HepG2 (cell line): Measurements from ENCODE around the gene RTEL1. TPM values are rescaled to one million over a fixed set of nuclear protein-coding genes. Genes with fewer than 3 reads are reported as not detected.

Experiments used
- CAMTA2 ChIP-seq: sonication (generic); formaldehyde crosslinking; IDR thresholded peaks from 2 replicates; pipeline ENCODE4 v1.4.0; 2020; ENCODE audit warnings: mild to moderate bottlenecking, missing genetic modification reagents, borderline replicate concordance
- FOXM1 ChIP-seq: sonication (generic); formaldehyde crosslinking; IDR thresholded peaks from 2 replicates; pipeline ENCODE4 v1.5.0; 2020; ENCODE audit warnings: missing genetic modification reagents
- GABPA ChIP-seq, 2 experiments: IDR thresholded peaks; 2 replicates each; pipeline ENCODE4 v1.6.1; 2011 to 2016; ENCODE audit warnings: low read depth in 2 of 2, low read length in 1 of 2, missing biosample characterization in 1 of 2, missing genetic modification characterization in 1 of 2
- HNRNPL ChIP-seq: fragments of 200-400 bp; formaldehyde crosslinking; IDR thresholded peaks from 2 replicates; pipeline ENCODE4 v1.6.1; 2017; ENCODE audit warnings: mild to moderate bottlenecking, low read depth, low read length
- HOXA5 ChIP-seq: sonication (generic); formaldehyde crosslinking; IDR thresholded peaks from 2 replicates; pipeline ENCODE4 v1.4.0; 2020; ENCODE audit warnings: missing genetic modification reagents
- IKZF4 ChIP-seq: sonication (generic); formaldehyde crosslinking; IDR thresholded peaks from 2 replicates; pipeline ENCODE4 v1.5.1; 2020; ENCODE audit warnings: borderline replicate concordance, mild to moderate bottlenecking, low read depth, missing genetic modification reagents; ENCODE audit errors: not compliant biosample characterization
- KLF15 ChIP-seq: sonication (generic); formaldehyde crosslinking; IDR thresholded peaks from 2 replicates; pipeline ENCODE4 v1.8.1; 2023; ENCODE audit warnings: borderline replicate concordance, mild to moderate bottlenecking, inconsistent platforms, missing genetic modification reagents, mixed read lengths
- KMT2A ChIP-seq: sonication (generic); formaldehyde crosslinking; IDR thresholded peaks from 2 replicates; pipeline ENCODE4 v1.4.0; 2020; ENCODE audit warnings: missing genetic modification reagents
- MAZ ChIP-seq, 2 experiments: sonication (generic) in 1 of 2; formaldehyde crosslinking in 1 of 2; IDR thresholded peaks; 2 replicates each; pipeline versions ENCODE4 v1.5.0 to v1.6.1; 2012 to 2020; ENCODE audit warnings: low read depth in 2 of 2, mild to moderate bottlenecking in 2 of 2, borderline replicate concordance in 1 of 2, improper control_type of control experiment in 1 of 2, low read length in 1 of 2, missing genetic modification reagents in 1 of 2, moderate library complexity in 1 of 2
- MIER3 ChIP-seq: IDR thresholded peaks from 2 replicates; pipeline ENCODE4 v1.6.1; 2016; ENCODE audit warnings: missing compliant biosample characterization, borderline replicate concordance
- NAIF1 ChIP-seq: sonication (generic); formaldehyde crosslinking; IDR thresholded peaks from 2 replicates; pipeline ENCODE4 v1.5.0; 2020; ENCODE audit warnings: mild to moderate bottlenecking, missing genetic modification reagents, borderline replicate concordance
- NR1H2 ChIP-seq: sonication (generic); formaldehyde crosslinking; IDR thresholded peaks from 2 replicates; pipeline ENCODE4 v1.8.1; 2022; ENCODE audit warnings: low read depth, missing genetic modification reagents, borderline replicate concordance
- PHF5A ChIP-seq: IDR thresholded peaks from one replicate; pipeline ENCODE4 v1.6.1; 2018; ENCODE audit warnings: low read depth, missing genetic modification reagents; ENCODE audit not compliant: unreplicated experiment
- RAD51 ChIP-seq: fragments of 450-650 bp; IDR thresholded peaks from 2 replicates; pipeline ENCODE4 v1.6.1; 2016; ENCODE audit warnings: borderline replicate concordance
- ZKSCAN5 ChIP-seq: sonication (generic); formaldehyde crosslinking; IDR thresholded peaks from 2 replicates; pipeline ENCODE4 v1.5.1; 2020; ENCODE audit warnings: mild to moderate bottlenecking, missing genetic modification reagents
- ZNF225 ChIP-seq: sonication (generic); formaldehyde crosslinking; IDR thresholded peaks from 2 replicates; pipeline ENCODE4 v1.4.0; 2020; ENCODE audit warnings: mild to moderate bottlenecking, missing genetic modification reagents
- ZNF496 ChIP-seq: sonication (generic); formaldehyde crosslinking; IDR thresholded peaks from 2 replicates; pipeline ENCODE4 v1.8.1; 2023; ENCODE audit warnings: mild to moderate bottlenecking, moderate library complexity, missing genetic modification reagents; ENCODE audit not compliant: insufficient replicate concordance
- ZNF672 ChIP-seq: sonication (generic); formaldehyde crosslinking; IDR thresholded peaks from 2 replicates; pipeline ENCODE4 v1.8.1; 2022; ENCODE audit warnings: missing genetic modification reagents
- ZNF75D ChIP-seq: sonication (generic); formaldehyde crosslinking; IDR thresholded peaks from 2 replicates; pipeline ENCODE4 v1.8.1; 2023; ENCODE audit warnings: missing genetic modification reagents, mild to moderate bottlenecking, borderline replicate concordance
- polyA plus RNA-seq, 8 experiments: library from polyadenylated mRNA; depleted of rRNA in 3 of 8; stranded (reverse) in 7 of 8; unstranded in 1 of 8; fragments of >200 nt; fragmentation: Illumina TruSeq in 4 of 8; extraction: Trizol in 4 of 8; gene quantifications; 2 replicates each; pipeline versions ENCODE4 v1.2.1 to v1.2.3, GENCODE V29; 2011 to 2016; ENCODE audit warnings: low read depth in 4 of 8, missing spikeins in 1 of 8, mixed read lengths in 1 of 8; ENCODE audit not compliant: insufficient read depth in 1 of 8
- total RNA-seq, 5 experiments: library from RNA; depleted of rRNA; stranded (reverse); fragments of >200 nt; fragmentation: Illumina TruSeq; extraction: Trizol; gene quantifications; 2 replicates each; pipeline ENCODE4 v1.2.3, GENCODE V29; 2016; ENCODE audit warnings: low read depth in 1 of 5
- TF ChIP-seq, protein P1 (sequence below): sonication (generic); formaldehyde crosslinking; IDR thresholded peaks from 2 replicates; pipeline ENCODE4 v1.4.0; 2020; ENCODE audit warnings: missing genetic modification reagents
- TF ChIP-seq, protein P2 (sequence below): sonication (generic); formaldehyde crosslinking; IDR thresholded peaks from 2 replicates; pipeline ENCODE4 v1.4.0; 2020; ENCODE audit warnings: missing genetic modification reagents
- TF ChIP-seq, protein P3 (sequence below): sonication (generic); formaldehyde crosslinking; conservative IDR thresholded peaks from 2 replicates; pipeline ENCODE4 v1.4.0; 2020; ENCODE audit warnings: mild to moderate bottlenecking, missing genetic modification reagents, moderate library complexity

Gene RTEL1
- total and polyA plus RNA-seq, 2 of the 13 experiments (the other 11 are each of a cell fraction or from before 2014, with no cell fraction given): 21.8 to 36.4 TPM

- no peak for TF ChIP-seq ZNF75D (CRISPR knock-in tag)
- peak; percentile 93 for TF ChIP-seq HNRNPL
- no peak for TF ChIP-seq PHF5A
- no peak for TF ChIP-seq NAIF1
- no peak for TF ChIP-seq KLF15
- TF ChIP-seq MAZ (IDR thresholded peaks at IDR 0.05; ENCODE audit: borderline replicate concordance, low read depth, low read length): no peak
- no peak for TF ChIP-seq MAZ (CRISPR knock-in tag; IDR thresholded peaks at IDR 0.05; ENCODE audit: low read depth)
- peak; percentile 50; the same call in 1 of the 2 replicates for TF ChIP-seq NR1H2 (CRISPR knock-in tag)
- no peak for TF ChIP-seq GABPA (IDR thresholded peaks at IDR 0.05; ENCODE audit: low read depth, low read length)
- no peak for TF ChIP-seq GABPA (CRISPR knock-in tag; IDR thresholded peaks at IDR 0.05; ENCODE audit: low read depth)
- no peak for TF ChIP-seq MIER3 (CRISPR knock-in tag)
- TF ChIP-seq FOXM1 (CRISPR knock-in tag): no peak
- TF ChIP-seq CAMTA2 (CRISPR knock-in tag): 0 out of 2 replicates have a peak, but pooled peaks have one; percentile 60
- TF ChIP-seq ZNF672 (CRISPR knock-in tag): no peak
- TF ChIP-seq ZNF225 (CRISPR knock-in tag): no peak
- TF ChIP-seq, protein P1, sequence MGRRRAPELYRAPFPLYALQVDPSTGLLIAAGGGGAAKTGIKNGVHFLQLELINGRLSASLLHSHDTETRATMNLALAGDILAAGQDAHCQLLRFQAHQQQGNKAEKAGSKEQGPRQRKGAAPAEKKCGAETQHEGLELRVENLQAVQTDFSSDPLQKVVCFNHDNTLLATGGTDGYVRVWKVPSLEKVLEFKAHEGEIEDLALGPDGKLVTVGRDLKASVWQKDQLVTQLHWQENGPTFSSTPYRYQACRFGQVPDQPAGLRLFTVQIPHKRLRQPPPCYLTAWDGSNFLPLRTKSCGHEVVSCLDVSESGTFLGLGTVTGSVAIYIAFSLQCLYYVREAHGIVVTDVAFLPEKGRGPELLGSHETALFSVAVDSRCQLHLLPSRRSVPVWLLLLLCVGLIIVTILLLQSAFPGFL: no peak
- TF ChIP-seq ZNF496 (CRISPR knock-in tag): no peak
- no peak for TF ChIP-seq IKZF4 (CRISPR knock-in tag)
- TF ChIP-seq HOXA5 (CRISPR knock-in tag): no peak
- TF ChIP-seq, protein P2, sequence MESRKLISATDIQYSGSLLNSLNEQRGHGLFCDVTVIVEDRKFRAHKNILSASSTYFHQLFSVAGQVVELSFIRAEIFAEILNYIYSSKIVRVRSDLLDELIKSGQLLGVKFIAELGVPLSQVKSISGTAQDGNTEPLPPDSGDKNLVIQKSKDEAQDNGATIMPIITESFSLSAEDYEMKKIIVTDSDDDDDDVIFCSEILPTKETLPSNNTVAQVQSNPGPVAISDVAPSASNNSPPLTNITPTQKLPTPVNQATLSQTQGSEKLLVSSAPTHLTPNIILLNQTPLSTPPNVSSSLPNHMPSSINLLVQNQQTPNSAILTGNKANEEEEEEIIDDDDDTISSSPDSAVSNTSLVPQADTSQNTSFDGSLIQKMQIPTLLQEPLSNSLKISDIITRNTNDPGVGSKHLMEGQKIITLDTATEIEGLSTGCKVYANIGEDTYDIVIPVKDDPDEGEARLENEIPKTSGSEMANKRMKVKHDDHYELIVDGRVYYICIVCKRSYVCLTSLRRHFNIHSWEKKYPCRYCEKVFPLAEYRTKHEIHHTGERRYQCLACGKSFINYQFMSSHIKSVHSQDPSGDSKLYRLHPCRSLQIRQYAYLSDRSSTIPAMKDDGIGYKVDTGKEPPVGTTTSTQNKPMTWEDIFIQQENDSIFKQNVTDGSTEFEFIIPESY (CRISPR knock-in tag): peak; percentile 56; the same call in 1 of the 2 replicates
- TF ChIP-seq, protein P3, sequence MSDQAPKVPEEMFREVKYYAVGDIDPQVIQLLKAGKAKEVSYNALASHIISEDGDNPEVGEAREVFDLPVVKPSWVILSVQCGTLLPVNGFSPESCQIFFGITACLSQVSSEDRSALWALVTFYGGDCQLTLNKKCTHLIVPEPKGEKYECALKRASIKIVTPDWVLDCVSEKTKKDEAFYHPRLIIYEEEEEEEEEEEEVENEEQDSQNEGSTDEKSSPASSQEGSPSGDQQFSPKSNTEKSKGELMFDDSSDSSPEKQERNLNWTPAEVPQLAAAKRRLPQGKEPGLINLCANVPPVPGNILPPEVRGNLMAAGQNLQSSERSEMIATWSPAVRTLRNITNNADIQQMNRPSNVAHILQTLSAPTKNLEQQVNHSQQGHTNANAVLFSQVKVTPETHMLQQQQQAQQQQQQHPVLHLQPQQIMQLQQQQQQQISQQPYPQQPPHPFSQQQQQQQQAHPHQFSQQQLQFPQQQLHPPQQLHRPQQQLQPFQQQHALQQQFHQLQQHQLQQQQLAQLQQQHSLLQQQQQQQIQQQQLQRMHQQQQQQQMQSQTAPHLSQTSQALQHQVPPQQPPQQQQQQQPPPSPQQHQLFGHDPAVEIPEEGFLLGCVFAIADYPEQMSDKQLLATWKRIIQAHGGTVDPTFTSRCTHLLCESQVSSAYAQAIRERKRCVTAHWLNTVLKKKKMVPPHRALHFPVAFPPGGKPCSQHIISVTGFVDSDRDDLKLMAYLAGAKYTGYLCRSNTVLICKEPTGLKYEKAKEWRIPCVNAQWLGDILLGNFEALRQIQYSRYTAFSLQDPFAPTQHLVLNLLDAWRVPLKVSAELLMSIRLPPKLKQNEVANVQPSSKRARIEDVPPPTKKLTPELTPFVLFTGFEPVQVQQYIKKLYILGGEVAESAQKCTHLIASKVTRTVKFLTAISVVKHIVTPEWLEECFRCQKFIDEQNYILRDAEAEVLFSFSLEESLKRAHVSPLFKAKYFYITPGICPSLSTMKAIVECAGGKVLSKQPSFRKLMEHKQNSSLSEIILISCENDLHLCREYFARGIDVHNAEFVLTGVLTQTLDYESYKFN (CRISPR knock-in tag): no peak
- no peak for TF ChIP-seq RAD51
- no peak for TF ChIP-seq KMT2A (CRISPR knock-in tag)
- no peak for TF ChIP-seq ZKSCAN5 (CRISPR knock-in tag)
Measured at GRCh38 chr20:63735859-63736718, 78.0 kb downstream of the RTEL1 start, which contains the start of gene LIME1 (continued).
